Placental epithelial cell (primary cell): ENCODE measurements around the gene ATP6V0E2. TPM values are rescaled to one million over a fixed set of nuclear protein-coding genes. Genes with fewer than 3 reads are reported as not detected.

ENCODE experiments used
- small RNA-seq: library from RNA; depleted of rRNA; stranded (forward); fragments of <200 nt; gene quantifications from one replicate; pipeline ENCODE3, GENCODE V24; 2012
- total RNA-seq: library from RNA; depleted of rRNA; stranded (reverse); fragments of >200 nt; gene quantifications from 2 replicates; pipeline ENCODE4 v1.2.3, GENCODE V29; 2012

The ATP6V0E2 gene
- 7.5 and 7.9 TPM in 2 replicates for total RNA-seq

GRCh38 chr7:149873074-149873969, at the start of gene ATP6V0E2:
ATP6V0E2 (plus strand) TSS chr7:149873969; CDS start chr7:149874066, 97 bp downstream.

DNA sequence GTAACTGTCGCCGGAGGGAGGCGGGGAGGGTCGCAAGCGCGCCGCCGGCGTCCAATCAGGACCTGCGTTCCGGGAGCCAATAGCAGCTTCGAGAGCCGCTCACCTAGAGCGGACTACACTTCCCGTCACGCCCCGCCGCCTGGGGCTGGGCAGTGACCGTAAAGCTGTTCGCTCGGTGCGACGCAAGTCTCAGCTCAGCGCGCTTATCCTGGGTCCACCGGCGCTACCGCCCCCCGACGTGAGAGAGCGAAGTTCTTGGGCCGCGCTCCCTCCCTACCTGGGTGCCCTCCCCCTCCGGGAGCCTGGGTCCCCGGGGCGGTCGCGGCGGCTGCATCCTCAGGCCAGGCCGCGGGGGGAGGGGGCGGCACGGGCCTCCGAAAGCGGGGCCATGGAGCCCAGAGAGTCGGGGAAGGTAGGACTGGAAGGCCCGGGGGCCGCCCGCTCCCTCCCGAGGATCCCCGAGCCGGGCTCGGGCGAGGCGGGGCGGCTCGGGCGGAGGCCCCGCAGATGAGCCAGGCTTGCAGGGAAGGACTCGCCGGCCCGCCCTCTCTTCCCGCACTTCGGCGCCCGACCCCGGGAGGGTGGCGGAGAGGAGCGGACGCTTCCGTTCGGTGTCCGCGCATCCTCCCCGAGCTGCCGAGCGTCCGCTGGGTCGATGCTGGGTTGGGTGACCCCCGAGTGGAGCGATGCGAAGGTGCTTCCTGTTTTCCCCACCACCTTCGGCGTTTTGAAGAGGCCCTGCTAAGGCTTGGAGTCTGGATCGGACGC, 35.4 kb upstream of the ATP6V0E2 start, which contains the start of gene ZNF862:
TSS of gene ZNF862 (plus strand) at position 152 of the 768 bp plus-strand sequence. CDS start at position 389, 237 bp downstream.

Small RNA genes within 50 kb of the gene (small RNA-seq; reads per million reads assigned to genes)
- gene AC093458.1, result not detected

Other genes starting within 250 kb of the ATP6V0E2 start
- 0.22 and 3.1 TPM in 2 replicates for gene ZNF467, start 100.4 kb upstream of the ATP6V0E2 start, total RNA-seq
- 10.0 and 17.7 TPM in 2 replicates for gene ZNF862, start 35.6 kb upstream of the ATP6V0E2 start, total RNA-seq